Measurements from ENCODE around the gene KANSL1. TPM values are rescaled to one million over a fixed set of nuclear protein-coding genes. Genes with fewer than 3 reads are reported as not detected.
A peak's percentile ranks its signal among the peaks of the same experiment; 100 is the strongest.

The KANSL1 gene
- total and polyA plus RNA-seq, 2 experiments from 2014 or later, result 12.2 to 38.2 TPM

DNA sequence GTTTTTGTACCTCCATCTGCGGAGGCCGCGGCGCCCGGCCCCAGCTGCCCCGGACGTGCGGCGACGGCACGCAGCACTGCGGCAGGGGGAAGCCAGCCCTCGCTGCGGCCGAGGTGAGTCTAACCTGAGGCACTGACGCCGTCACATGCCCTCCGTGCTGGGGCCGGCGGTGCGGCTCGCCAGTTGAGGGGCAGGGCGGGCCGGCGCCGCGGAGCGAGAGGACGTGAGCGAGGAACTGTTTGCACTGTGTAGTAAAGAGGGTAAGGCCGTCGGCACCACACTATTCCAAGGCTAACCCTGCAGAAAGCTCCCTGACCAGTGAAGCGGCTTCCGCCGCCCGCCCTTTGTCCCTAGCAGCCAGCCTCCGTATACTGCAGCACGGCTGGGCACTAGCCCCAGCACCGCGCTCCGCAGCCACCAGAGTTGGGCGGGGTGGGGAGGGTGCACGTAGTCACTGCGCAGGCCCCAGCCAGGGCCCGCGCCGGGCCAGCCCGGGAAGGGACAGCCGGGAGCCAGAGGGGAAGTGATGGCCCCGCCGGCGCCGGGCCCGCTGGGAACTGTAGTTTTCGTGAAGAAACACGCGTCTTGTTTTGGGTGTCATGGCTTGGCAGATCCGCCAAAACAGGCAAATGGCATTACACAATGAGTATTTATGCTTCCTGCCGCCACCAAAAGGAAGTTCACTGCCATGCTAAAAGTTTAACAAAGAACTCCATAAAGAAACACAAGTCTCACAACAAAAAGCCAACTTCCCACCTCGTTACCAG lies 580 bp upstream of the KANSL1 start:
- peaks cover 18% of the 10 kb centered on the region for H4K20me1 ChIP-seq (ENCODE audit: insufficient read depth)
- peak overlapping the region; percentile 97 for H3K4me3 ChIP-seq
- peak; percentile 100 for DNase-seq
- peak overlapping the region; percentile 78 for H2AFZ ChIP-seq
- peaks cover 85% of the 10 kb centered on the region for H3K79me2 ChIP-seq (ENCODE audit: insufficient read depth)
- peaks cover 30% of the 10 kb centered on the region for H3K4me1 ChIP-seq (ENCODE audit: insufficient read depth)
- no peaks in the 10 kb centered on the region for H3K27me3 ChIP-seq (replicated peaks; ENCODE audit: insufficient read depth)
- H3K36me3 ChIP-seq (ENCODE audit: low read depth), result no peaks in the 10 kb centered on the region
- H3K9me2 ChIP-seq (ENCODE audit: insufficient read depth), result no peaks in the 10 kb centered on the region
- H3F3A ChIP-seq (ENCODE audit: insufficient read depth), result peaks cover 39% of the 10 kb centered on the region
- peak overlapping the region; percentile 91 for H3K9ac ChIP-seq
- 1 to 2% methylated on average over 60 of the region's 60 CpGs for WGBS, 2 experiments (ENCODE audit: low coverage in 1 of 2, low lambda C conversion rate in 2 of 2, missing lambda C conversion rate in 2 of 2)
- H3K4me2 ChIP-seq (ENCODE audit: unreplicated experiment), result peak overlapping the region; percentile 88
- H3K9me3 ChIP-seq (ENCODE audit: low read depth), result no peaks in the 10 kb centered on the region
- H3K27ac ChIP-seq, result peak overlapping the region; percentile 71
- in situ Hi-C loops (cut with MboI), result no loop called here
- TF ChIP-seq EZH2phosphoT487 (IDR thresholded peaks at IDR 0.05; ENCODE audit: insufficient read depth, low read depth) (no peak), EZH2 (IDR thresholded peaks at IDR 0.05; ENCODE audit: insufficient read depth, poor library complexity, severe bottlenecking) (no peak)

DNA sequence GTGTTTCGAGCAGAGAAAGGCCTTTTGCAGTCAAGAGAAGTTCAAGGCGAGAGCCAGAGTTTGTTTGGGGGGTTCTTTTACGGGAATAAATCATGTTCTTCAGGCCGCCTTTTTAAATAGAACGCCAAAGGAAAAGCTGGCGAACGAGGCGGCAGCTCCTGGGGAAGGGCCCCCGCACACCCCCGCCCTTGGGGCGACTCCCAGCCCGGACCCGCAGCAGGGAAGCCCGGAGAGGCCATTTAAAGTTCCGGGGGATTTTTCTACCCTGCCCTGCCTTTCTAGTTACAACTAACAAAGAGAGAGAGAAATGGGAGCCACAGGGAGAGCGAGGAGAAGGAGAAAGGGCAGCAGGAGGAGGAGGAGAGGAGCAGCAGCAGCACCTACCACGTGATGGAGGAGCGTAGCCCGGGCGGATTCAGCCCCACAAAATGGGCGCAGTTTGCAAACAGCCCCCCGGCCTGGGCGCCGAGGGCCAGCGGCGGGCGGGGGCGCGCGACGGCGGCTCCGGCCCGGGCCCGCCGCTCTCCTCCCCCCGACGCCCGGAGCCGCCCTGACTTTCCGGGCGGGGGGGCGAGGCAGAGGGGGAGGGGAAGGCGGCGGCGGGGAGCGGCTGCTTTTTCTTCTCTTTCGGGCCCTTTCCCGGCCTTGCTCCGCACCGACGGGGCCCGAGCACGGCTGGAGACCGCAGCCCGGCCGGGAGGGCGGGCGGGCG lies 634 bp downstream of the KANSL1 start:
- Histone ChIP-seq H3K79me2 (ENCODE audit: insufficient read depth) (peaks cover 85% of the 10 kb centered on the region), H4K20me1 (ENCODE audit: insufficient read depth) (peaks cover 28% of the 10 kb centered on the region), H2AFZ (peak overlapping the region; percentile 69), H3K4me1 (ENCODE audit: insufficient read depth) (peaks cover 32% of the 10 kb centered on the region), H3K9ac (peak overlapping the region; percentile 91), H3K9me2 (ENCODE audit: insufficient read depth) (no peaks in the 10 kb centered on the region), H3F3A (ENCODE audit: insufficient read depth) (peaks cover 35% of the 10 kb centered on the region), H3K27ac (peak overlapping the region; percentile 88), H3K4me2 (ENCODE audit: unreplicated experiment) (peak overlapping the region; percentile 95), H3K27me3 (replicated peaks; ENCODE audit: insufficient read depth) (no peaks in the 10 kb centered on the region), H3K9me3 (ENCODE audit: low read depth) (no peaks in the 10 kb centered on the region), H3K4me3 (peak overlapping the region; percentile 97), H3K36me3 (ENCODE audit: low read depth) (no peaks in the 10 kb centered on the region)
- in situ Hi-C loops (cut with MboI), result no loop called here
- WGBS, 2 experiments (ENCODE audit: low coverage in 1 of 2, low lambda C conversion rate in 2 of 2, missing lambda C conversion rate in 2 of 2), result 1% methylated on average over 39 to 60 of the region's 60 CpGs
- TF ChIP-seq EZH2phosphoT487 (IDR thresholded peaks at IDR 0.05; ENCODE audit: insufficient read depth, low read depth) (no peak), EZH2 (IDR thresholded peaks at IDR 0.05; ENCODE audit: insufficient read depth, poor library complexity, severe bottlenecking) (no peak)
- peak; percentile 90 for DNase-seq

DNA sequence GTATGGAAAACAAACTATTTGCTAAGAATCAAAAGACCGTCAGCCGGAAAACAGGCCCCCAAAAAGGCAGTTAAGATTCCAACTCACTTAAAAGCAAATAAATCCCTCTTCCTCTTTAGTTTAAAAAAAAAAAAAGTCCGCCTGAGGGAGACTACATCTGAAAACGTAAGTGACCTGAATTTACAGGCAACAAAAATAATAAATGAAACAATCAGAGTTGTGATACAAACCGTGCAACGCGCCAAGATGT lies 1.1 kb downstream of the KANSL1 start:
- peaks cover 85% of the 10 kb centered on the region for H3K79me2 ChIP-seq (ENCODE audit: insufficient read depth)
- H3K27me3 ChIP-seq (replicated peaks; ENCODE audit: insufficient read depth), result no peaks in the 10 kb centered on the region
- H3K9me2 ChIP-seq (ENCODE audit: insufficient read depth), result no peaks in the 10 kb centered on the region
- H3K4me1 ChIP-seq (ENCODE audit: insufficient read depth), result peaks cover 37% of the 10 kb centered on the region
- no peaks in the 10 kb centered on the region for H3K9me3 ChIP-seq (ENCODE audit: low read depth)
- peak overlapping the region; percentile 95 for H3K4me2 ChIP-seq (ENCODE audit: unreplicated experiment)
- peaks cover 29% of the 10 kb centered on the region for H4K20me1 ChIP-seq (ENCODE audit: insufficient read depth)
- peak overlapping the region; percentile 97 for H3K4me3 ChIP-seq
- peak overlapping the region; percentile 69 for H2AFZ ChIP-seq
- DNase-seq, result no peak
- H3K27ac ChIP-seq, result peak overlapping the region; percentile 88
- H3K9ac ChIP-seq, result peak overlapping the region; percentile 91
- H3K36me3 ChIP-seq (ENCODE audit: low read depth), result no peaks in the 10 kb centered on the region
- in situ Hi-C loops (cut with MboI), result no loop called here
- no peak for TF ChIP-seq EZH2 (IDR thresholded peaks at IDR 0.05; ENCODE audit: insufficient read depth, poor library complexity, severe bottlenecking)
- TF ChIP-seq EZH2phosphoT487 (IDR thresholded peaks at IDR 0.05; ENCODE audit: insufficient read depth, low read depth), result no peak
- 1% methylated on average over 7 of the region's 7 CpGs for WGBS, 2 experiments (ENCODE audit: low coverage in 1 of 2, low lambda C conversion rate in 2 of 2, missing lambda C conversion rate in 2 of 2)
- peaks cover 35% of the 10 kb centered on the region for H3F3A ChIP-seq (ENCODE audit: insufficient read depth)

DNA sequence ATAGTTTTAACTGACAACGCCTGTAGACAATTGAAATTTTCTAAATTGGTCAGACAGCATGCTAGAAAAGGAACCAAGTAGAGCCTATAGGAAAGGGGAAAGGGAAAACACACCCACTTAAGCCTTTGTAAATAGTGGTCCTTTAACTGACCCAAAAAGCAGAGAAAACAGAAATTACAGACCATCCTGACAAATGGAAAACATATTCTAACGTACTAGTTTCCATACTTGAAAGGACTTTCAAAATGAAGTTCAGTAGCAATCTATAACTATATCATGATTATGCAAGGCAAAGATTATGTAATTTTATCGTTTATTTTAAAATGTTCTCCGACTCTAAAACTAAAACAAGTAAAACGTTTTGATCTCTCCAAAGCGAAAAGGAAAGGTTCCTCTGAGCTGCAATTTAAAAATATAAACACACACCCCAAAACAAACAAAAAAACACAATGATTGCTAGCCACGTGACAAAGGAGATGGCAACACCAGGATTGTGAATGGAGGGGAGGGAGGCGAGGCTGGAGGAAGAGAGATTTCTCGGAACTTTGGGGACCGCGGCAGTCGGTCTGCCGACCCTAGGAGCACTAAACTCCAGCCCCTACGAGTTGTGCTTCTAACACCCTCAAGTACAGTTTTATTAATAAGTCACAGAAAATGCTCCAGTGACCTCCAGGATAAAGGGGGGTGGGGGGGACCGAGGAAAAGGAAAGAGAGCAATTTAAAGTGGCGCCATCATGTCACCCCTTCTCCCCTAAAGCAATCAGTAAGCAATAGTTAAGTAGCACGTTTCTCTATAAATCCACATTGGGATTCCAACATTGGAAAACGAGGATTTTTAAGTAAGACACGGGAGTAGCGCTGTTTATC lies 1.7 kb downstream of the KANSL1 start:
- peak; percentile 83 for DNase-seq
- TF ChIP-seq EZH2phosphoT487 (IDR thresholded peaks at IDR 0.05; ENCODE audit: insufficient read depth, low read depth) (no peak), EZH2 (IDR thresholded peaks at IDR 0.05; ENCODE audit: insufficient read depth, poor library complexity, severe bottlenecking) (no peak)
- Histone ChIP-seq H3K9me2 (ENCODE audit: insufficient read depth) (no peaks in the 10 kb centered on the region), H3K4me1 (ENCODE audit: insufficient read depth) (peaks cover 42% of the 10 kb centered on the region), H2AFZ (peak overlapping the region; percentile 69), H3K27ac (peak overlapping the region; percentile 88), H3K36me3 (ENCODE audit: low read depth) (no peaks in the 10 kb centered on the region), H3K4me3 (peak overlapping the region; percentile 97), H3K4me2 (ENCODE audit: unreplicated experiment) (peak overlapping the region; percentile 95), H3K27me3 (replicated peaks; ENCODE audit: insufficient read depth) (no peaks in the 10 kb centered on the region), H3K79me2 (ENCODE audit: insufficient read depth) (peaks cover 85% of the 10 kb centered on the region), H4K20me1 (ENCODE audit: insufficient read depth) (peaks cover 32% of the 10 kb centered on the region), H3K9me3 (ENCODE audit: low read depth) (no peaks in the 10 kb centered on the region), H3F3A (ENCODE audit: insufficient read depth) (peaks cover 35% of the 10 kb centered on the region), H3K9ac (peak overlapping the region; percentile 91)
- in situ Hi-C loops (cut with MboI), result no loop called here
- 1% methylated on average over 20 of the region's 20 CpGs for WGBS, 2 experiments (ENCODE audit: low coverage in 1 of 2, low lambda C conversion rate in 2 of 2, missing lambda C conversion rate in 2 of 2)

Measured in GM23248 (cell line).